Chondrocyte (in vitro differentiated cells): ENCODE measurements around the gene OSBP. TPM values are rescaled to one million over a fixed set of nuclear protein-coding genes. Genes with fewer than 3 reads are reported as not detected.
"Not testable (repeated sequence)": the region's sequence is repeated elsewhere in the genome, so short reads cannot be mapped to it uniquely, and the experiment has no call there.

ENCODE experiments used
- DNase-seq: peaks from one replicate; pipeline ENCODE4 v3.0.0; 2021; ENCODE audit warnings: mixed read lengths, low spot score
- H3K27ac Mint-ChIP-seq: one replicate; pipeline ENCODE4 v1.8.0; 2021; ENCODE audit warnings: mild to moderate bottlenecking, moderate library complexity, mixed read lengths; ENCODE audit not compliant: unreplicated experiment
- H3K27me3 Mint-ChIP-seq: 2 replicates; pipeline ENCODE4 v1.8.0; 2021; ENCODE audit warnings: low read depth, mixed read lengths
- H3K36me3 Mint-ChIP-seq: 2 replicates; pipeline ENCODE4 v1.8.0; 2021; ENCODE audit warnings: low read depth, mixed read lengths
- H3K4me1 Mint-ChIP-seq: 2 replicates; pipeline ENCODE4 v1.8.0; 2021; ENCODE audit warnings: low read depth, mild to moderate bottlenecking, mixed read lengths
- H3K4me3 Mint-ChIP-seq: one replicate; pipeline ENCODE4 v1.8.0; 2021; ENCODE audit warnings: mild to moderate bottlenecking, moderate library complexity, mixed read lengths; ENCODE audit not compliant: unreplicated experiment
- H3K9me3 Mint-ChIP-seq: 2 replicates; pipeline ENCODE4 v1.8.0; 2021; ENCODE audit warnings: low read depth, mixed read lengths
- total RNA-seq: library from RNA; stranded (reverse); gene quantifications from 3 replicates; pipeline ENCODE4 v1.2.1, GENCODE V29; 2021
- TF ChIP-seq, protein P1 (sequence below): fragments of 200-600 bp; sonication (generic); IDR thresholded peaks from 2 replicates; pipeline ENCODE4 v1.5.0; 2021; ENCODE audit warnings: antibody characterized with exemption, mild to moderate bottlenecking, moderate library complexity

OSBP gene
- total RNA-seq, 1 donor from 2014 or later, result 47.3 TPM

DNA sequence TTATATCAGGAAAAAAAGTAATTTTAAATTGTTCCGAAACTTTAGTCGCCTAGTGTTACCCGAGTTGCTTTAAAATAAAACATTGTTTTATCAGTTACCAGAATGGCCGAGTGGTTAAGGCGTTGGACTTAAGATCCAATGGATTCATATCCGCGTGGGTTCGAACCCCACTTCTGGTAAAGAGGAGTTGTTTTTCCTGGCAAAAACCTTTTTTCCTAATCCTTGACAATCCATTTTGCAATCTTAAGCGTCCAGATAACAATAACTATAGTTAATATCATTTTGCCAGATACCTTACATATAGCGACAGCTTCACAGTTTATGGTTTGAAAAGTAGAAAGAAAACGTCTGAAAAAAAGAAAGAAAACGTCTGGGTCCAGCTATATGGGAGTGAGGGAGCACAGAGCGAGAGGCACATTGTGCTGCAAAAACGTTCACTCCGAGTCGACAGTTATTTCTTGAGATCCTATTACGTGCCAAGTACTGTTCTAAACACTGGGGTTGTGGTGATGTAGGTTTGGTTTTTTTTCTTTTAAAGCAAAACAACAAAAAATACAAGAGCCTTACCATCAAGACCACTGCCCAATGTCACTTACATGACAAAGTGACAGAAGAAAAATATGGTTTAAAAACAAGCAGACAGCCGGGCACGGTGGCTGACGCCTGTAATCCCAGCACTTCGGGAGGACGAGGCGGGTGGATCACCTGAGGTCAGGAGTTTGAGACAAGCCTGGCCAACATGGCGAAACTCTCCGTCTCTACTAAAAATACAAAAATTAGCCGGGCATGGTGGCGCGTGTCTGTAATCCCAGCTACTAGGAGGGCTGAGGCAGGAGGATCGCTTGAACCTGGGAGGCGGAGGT is 63.7 kb downstream of the OSBP start:
- no peaks in the 10 kb centered on the region for H3K27me3 Mint-ChIP-seq
- no peaks in the 10 kb centered on the region for H3K36me3 Mint-ChIP-seq
- no peak for DNase-seq
- H3K27ac Mint-ChIP-seq, result peak overlapping the region; percentile 96
- peaks cover 35% of the 10 kb centered on the region for H3K4me1 Mint-ChIP-seq
- TF ChIP-seq, protein P1, sequence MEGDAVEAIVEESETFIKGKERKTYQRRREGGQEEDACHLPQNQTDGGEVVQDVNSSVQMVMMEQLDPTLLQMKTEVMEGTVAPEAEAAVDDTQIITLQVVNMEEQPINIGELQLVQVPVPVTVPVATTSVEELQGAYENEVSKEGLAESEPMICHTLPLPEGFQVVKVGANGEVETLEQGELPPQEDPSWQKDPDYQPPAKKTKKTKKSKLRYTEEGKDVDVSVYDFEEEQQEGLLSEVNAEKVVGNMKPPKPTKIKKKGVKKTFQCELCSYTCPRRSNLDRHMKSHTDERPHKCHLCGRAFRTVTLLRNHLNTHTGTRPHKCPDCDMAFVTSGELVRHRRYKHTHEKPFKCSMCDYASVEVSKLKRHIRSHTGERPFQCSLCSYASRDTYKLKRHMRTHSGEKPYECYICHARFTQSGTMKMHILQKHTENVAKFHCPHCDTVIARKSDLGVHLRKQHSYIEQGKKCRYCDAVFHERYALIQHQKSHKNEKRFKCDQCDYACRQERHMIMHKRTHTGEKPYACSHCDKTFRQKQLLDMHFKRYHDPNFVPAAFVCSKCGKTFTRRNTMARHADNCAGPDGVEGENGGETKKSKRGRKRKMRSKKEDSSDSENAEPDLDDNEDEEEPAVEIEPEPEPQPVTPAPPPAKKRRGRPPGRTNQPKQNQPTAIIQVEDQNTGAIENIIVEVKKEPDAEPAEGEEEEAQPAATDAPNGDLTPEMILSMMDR, result no peak
- H3K9me3 Mint-ChIP-seq, result no peaks in the 10 kb centered on the region
- H3K4me3 Mint-ChIP-seq, result peak overlapping the region; percentile 85

DNA sequence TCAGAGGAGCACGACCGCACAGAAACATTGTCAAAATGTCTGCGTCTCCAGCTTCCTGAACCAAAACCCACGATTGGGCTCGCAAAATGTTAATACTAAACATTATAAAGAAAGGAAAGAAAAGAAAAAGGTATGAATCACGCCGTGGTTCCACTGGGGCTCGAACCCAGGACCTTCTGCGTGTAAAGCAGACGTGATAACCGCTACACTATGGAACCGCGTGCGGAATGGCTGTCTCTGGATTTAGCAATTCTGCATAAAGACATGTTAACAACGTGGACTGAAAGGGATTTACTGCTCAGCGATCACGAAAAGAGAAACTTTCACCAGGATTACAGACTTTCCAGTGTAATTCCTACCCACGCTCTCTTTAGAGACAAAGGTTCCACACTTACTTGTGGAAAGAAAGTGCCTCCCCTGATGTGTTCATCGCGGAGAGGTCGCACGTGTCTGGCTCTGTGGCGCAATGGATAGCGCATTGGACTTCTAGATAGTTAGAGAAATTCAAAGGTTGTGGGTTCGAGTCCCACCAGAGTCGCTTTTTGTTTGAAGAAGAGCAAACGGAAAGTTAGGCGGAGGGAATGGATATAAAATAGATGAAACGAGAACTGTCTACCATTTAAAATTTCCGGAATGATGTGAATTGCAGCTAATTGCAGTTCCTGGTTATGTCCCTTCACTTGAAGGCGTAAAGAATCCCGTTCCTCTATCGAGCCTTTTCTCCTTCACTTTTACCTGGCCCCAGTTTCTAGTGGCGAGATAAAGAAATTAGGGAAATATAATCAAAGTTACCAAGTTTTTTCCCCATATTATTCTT is 64.5 kb downstream of the OSBP start:
- DNase-seq, result no peak
- TF ChIP-seq, protein P1, result no peak
- no peaks in the 10 kb centered on the region for H3K9me3 Mint-ChIP-seq

DNA sequence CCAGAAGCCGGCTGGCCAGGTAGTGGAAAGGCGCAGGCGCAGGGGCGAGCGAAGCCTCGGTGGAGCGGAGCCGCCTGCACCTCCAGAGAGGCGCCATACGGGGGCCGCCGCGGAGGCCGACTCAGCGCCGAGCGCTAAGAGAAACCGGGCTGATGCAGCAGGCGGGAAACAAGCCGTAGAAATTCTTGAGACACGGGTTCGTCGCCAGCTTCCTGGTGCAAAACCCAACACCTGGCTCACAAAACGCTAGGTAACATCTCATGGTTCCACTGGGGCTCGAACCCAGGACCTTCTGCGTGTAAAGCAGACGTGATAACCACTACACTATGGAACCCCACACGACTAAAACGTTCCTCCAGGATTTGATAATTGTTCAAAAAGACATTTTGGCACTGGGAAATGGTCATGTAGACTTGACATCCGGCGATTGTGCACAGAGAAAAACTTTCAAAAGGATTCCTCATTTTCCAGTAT is 65.2 kb downstream of the OSBP start:
- H3K9me3 Mint-ChIP-seq, result no peaks in the 10 kb centered on the region
- peak overlapping the region; percentile 85 for H3K4me3 Mint-ChIP-seq
- H3K27me3 Mint-ChIP-seq, result no peaks in the 10 kb centered on the region
- no peaks in the 10 kb centered on the region for H3K36me3 Mint-ChIP-seq
- peak; percentile 96 for DNase-seq
- peak overlapping the region; percentile 96 for H3K27ac Mint-ChIP-seq
- H3K4me1 Mint-ChIP-seq, result peaks cover 24% of the 10 kb centered on the region
- TF ChIP-seq, protein P1, result peak; percentile 80

More for the DNA sequence above, 64.5 kb downstream of the OSBP start:
- Mint-ChIP-seq H3K36me3 (no peaks in the 10 kb centered on the region), H3K4me3 (peak overlapping the region; percentile 85), H3K27ac (peak overlapping the region; percentile 96), H3K4me1 (peaks cover 30% of the 10 kb centered on the region), H3K27me3 (no peaks in the 10 kb centered on the region)

DNA sequence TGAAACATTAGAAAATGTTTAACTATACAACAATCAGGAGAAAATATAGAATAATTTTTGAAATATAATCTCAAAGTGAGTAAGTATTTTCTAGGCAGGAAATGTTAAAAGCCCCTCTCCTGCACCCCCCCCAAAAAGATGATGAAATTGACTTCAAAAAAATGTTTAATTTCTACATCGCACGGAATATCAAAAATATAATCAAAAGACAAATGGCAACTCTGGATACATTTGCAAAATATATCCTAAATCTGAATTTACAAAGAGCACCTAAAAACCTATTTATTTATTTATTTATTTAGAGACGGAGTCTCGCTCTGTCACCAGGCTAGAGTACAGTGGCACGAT is 67.3 kb downstream of the OSBP start:
- Mint-ChIP-seq H3K27ac (no peak overlapping the region), H3K4me3 (no peak overlapping the region), H3K36me3 (no peaks in the 10 kb centered on the region), H3K9me3 (no peaks in the 10 kb centered on the region), H3K4me1 (peaks cover 22% of the 10 kb centered on the region), H3K27me3 (no peaks in the 10 kb centered on the region)
- no peak for DNase-seq
- TF ChIP-seq, protein P1, result no peak

DNA sequence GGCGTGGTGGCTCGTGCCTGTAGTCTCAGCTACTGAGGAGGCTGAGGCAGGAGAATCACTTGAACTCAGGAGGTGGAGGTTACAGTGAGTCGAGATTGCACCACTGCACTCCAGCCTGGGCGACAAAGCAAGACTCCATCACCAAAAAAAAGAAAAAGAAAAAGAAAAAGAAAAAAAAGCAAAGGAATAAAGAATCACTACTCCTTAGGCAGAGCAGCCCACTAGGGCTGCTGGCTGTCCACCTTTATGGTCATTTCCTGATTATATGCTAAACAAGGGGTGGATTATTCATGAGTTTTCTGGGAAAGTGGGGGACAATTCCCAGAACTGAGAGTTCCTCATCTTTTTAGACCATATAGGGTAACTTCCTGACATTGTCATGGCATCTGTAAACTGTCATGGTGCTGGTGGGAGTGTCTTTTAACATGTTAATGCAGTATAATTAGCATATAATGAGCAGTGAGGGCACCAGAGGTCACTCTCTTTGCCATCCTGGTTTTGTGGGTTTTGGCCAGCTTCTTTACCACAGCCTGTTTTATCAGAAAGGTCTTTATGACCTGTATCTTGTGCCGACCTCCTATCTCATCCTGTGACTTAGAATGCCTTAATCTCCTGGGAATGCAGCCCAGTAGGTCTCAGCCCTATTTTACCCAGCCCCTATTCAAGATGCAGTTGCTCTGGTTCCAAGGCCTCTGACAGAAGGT is 67.8 kb downstream of the OSBP start:
- Mint-ChIP-seq H3K4me1 (peaks cover 21% of the 10 kb centered on the region), H3K27ac (peak overlapping the region; percentile 18)
- not testable (repeated sequence) for H3K27me3 Mint-ChIP-seq, H3K36me3 Mint-ChIP-seq, DNase-seq, H3K4me3 Mint-ChIP-seq, H3K9me3 Mint-ChIP-seq
